Calu3 (cell line): Measurements from ENCODE around the gene UBXN1. TPM values are rescaled to one million over a fixed set of nuclear protein-coding genes. Genes with fewer than 3 reads are reported as not detected.

ENCODE experiments used
- BruUV-seq: library from RNA; stranded (reverse); fragments of 400-500 nt; replicated peaks from 2 replicates; lab custom pipeline; 2021; lab: Mats Ljungman, UMichigan
- CTCF ChIA-PET: fragments of 300-600 bp; sonication (Branson Sonifier 250); formaldehyde crosslinking; loops from one replicate; lab custom pipeline; 2022; ENCODE audit warnings: antibody characterized with exemption; lab: Charles Lee
- DNase-seq: peaks from one replicate; pipeline ENCODE4 v3.0.0; 2022
- H3K27ac Mint-ChIP-seq: one replicate; pipeline ENCODE4 v1.8.0; 2022; ENCODE audit warnings: mixed read lengths; ENCODE audit not compliant: unreplicated experiment
- H3K27me3 Mint-ChIP-seq: one replicate; pipeline ENCODE4 v1.8.0; 2022; ENCODE audit warnings: mixed read lengths; ENCODE audit not compliant: unreplicated experiment
- H3K36me3 Mint-ChIP-seq: one replicate; pipeline ENCODE4 v1.8.0; 2022; ENCODE audit warnings: mild to moderate bottlenecking, moderate library complexity, mixed read lengths; ENCODE audit not compliant: insufficient read depth, unreplicated experiment
- H3K4me1 Mint-ChIP-seq: one replicate; pipeline ENCODE4 v1.8.0; 2022; ENCODE audit warnings: mild to moderate bottlenecking, low read depth, mixed read lengths; ENCODE audit not compliant: unreplicated experiment
- H3K4me3 Mint-ChIP-seq: one replicate; pipeline ENCODE4 v1.8.0; 2022; ENCODE audit warnings: mild to moderate bottlenecking, low read depth, moderate library complexity, mixed read lengths; ENCODE audit not compliant: unreplicated experiment
- H3K9me3 Mint-ChIP-seq: one replicate; pipeline ENCODE4 v1.8.0; 2022; ENCODE audit warnings: low read depth, mixed read lengths; ENCODE audit not compliant: unreplicated experiment
- intact Hi-C: fragments of 100-400 bp; cut with micrococcal nuclease; formaldehyde crosslinking; loops from one replicate; pipeline ENCODE4 v1.10.0; 2022; ENCODE audit not compliant: unreplicated experiment
- total RNA-seq: library from RNA; stranded (reverse); gene quantifications from 2 replicates; pipeline ENCODE4 v1.2.3, GENCODE V29; 2022
- TF ChIP-seq, protein P1 (sequence below): fragments of 200-600 bp; IDR thresholded peaks from one replicate; pipeline ENCODE4 v1.8.0; 2022; ENCODE audit warnings: antibody characterized with exemption; ENCODE audit not compliant: unreplicated experiment

The UBXN1 gene
- total RNA-seq, 1 experiment from 2014 or later = 91.9 TPM

DNA sequence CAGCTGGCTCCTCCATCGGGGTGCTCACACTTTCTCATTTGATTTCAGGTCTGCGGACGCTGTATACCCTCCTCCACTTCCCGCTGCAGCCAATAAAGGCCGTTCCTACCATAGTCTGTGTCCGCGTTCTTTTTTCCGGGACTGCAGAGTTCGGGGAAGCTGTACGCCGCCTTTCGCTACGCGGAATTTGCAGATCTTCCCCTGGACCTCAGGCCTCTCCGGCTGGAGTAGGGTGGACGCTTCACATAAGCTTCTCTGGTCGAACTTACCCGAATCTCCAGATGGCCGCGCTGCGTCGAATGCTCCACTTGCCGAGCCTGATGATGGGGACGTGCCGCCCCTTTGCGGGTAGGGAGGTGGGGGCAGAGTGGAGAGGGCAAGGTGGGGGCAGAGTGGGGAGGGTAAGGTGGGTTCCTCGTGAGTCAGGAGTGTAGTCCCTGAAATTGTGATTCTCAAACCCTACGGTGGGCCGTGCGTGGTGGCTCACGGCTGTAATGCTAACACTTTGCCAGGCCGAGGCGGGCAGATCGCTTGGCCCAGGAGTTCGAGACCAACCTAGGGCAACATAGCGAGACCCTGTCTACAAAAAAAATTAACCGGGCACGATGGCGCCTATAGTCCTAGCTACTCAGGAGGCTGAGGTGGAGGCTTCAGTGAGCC, 13.1 kb downstream of the UBXN1 start:
- H3K9me3 Mint-ChIP-seq = no peaks in the 10 kb centered on the region
- H3K4me3 Mint-ChIP-seq = peak overlapping the region; percentile 91
- DNase-seq = peak; percentile 30
- peaks cover 73% of the 10 kb centered on the region for H3K36me3 Mint-ChIP-seq
- H3K27me3 Mint-ChIP-seq = no peaks in the 10 kb centered on the region
- TF ChIP-seq, protein P1, sequence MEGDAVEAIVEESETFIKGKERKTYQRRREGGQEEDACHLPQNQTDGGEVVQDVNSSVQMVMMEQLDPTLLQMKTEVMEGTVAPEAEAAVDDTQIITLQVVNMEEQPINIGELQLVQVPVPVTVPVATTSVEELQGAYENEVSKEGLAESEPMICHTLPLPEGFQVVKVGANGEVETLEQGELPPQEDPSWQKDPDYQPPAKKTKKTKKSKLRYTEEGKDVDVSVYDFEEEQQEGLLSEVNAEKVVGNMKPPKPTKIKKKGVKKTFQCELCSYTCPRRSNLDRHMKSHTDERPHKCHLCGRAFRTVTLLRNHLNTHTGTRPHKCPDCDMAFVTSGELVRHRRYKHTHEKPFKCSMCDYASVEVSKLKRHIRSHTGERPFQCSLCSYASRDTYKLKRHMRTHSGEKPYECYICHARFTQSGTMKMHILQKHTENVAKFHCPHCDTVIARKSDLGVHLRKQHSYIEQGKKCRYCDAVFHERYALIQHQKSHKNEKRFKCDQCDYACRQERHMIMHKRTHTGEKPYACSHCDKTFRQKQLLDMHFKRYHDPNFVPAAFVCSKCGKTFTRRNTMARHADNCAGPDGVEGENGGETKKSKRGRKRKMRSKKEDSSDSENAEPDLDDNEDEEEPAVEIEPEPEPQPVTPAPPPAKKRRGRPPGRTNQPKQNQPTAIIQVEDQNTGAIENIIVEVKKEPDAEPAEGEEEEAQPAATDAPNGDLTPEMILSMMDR = no peak
- intact Hi-C loops = no loop called here
- peaks cover 9% of the 10 kb centered on the region for H3K4me1 Mint-ChIP-seq
- CTCF ChIA-PET = interaction anchor here (0.6 to 2.0 kb wide), 8 partner anchors 9 to 554 kb away, joined by 3 to 6 read pairs (median 3); partner anchors contain the start of genes EEF1G, INTS5, MTA2 and TUT1
- BruUV-seq = no TSS peak
- H3K27ac Mint-ChIP-seq = peak overlapping the region; percentile 99

DNA sequence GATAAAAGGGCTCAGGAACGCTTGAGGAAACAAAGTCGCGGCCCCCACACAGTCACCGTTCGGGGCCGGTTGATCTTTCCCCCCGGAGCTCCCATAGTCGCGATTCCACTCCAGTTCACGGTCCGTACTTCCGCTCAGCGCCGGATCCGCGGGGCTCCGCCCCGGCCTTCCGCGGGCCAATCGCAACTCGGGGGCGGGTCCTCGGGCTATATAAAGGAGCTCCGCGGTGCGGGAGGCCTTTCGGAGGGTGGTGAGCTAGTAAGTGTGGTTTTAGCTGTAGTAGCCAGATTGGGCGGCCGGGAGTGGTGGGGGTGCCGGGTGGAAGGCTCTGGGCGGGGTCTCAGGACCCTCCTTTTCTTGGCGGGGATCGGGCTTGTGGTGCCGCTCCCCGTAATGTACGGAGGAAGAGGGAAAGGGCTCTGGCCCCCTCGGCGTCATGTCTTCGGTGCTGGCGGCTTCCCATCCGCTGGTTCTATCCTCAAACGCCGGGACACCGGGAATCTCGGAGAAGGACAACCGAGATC, 13.7 kb downstream of the UBXN1 start, which contains the start of the genes C11orf98 and CSKMT:
Gene C11orf98 (minus strand): TSS at position 136 of the 524 bp plus-strand sequence. CDS start 41 bp downstream, at position 95.
Gene CSKMT (plus strand): TSS at position 238 of the 524 bp plus-strand sequence. CDS start 568 bp downstream, outside the sequence.
- H3K36me3 Mint-ChIP-seq = peaks cover 67% of the 10 kb centered on the region
- intact Hi-C loops = no loop called here
- TSS peak; percentile 92 for BruUV-seq

DNA sequence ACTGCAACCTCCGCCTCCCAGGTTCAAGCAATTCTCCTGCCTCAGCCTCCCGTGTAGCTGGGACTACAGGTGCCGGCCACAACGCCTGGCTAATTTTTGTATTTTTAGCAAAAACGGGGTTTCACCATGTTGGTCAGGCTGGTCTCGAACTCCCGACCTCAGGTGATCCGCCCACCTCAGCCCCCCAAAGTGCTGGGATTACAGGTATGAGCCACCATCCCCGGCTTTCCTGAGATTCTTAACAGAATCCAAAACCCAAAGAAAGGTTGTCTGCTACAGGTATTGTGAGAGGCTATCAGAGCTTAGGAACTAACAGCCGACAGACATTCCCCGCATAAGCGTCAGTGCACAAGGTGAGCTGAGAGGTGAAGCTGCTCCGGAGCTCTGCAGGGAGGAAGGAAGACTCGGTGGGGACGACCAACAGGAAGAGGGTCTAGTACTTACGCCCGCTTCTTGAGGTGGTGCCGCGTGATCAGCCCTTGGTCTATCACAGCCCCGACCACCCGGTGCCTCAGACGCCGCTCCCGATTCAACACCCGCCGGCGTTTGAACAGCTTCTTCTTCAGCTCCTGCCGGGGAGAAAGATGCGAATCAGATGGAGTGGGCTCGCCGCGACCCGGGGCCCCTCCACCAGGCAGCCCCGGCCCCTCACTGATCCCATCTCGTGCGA, 14.3 kb downstream of the UBXN1 start:
- peaks cover 9% of the 10 kb centered on the region for H3K4me1 Mint-ChIP-seq
- H3K27ac Mint-ChIP-seq = peak overlapping the region; percentile 99
- no peaks in the 10 kb centered on the region for H3K27me3 Mint-ChIP-seq
- CTCF ChIA-PET = interaction anchor here (0.8 to 2.0 kb wide), 4 partner anchors 12 to 91 kb away, joined by 3 to 6 read pairs (median 4); partner anchors contain the start of genes EEF1G, INTS5, MTA2 and TUT1
- peak overlapping the region; percentile 91 for H3K4me3 Mint-ChIP-seq
- TF ChIP-seq, protein P1 = no peak
- H3K36me3 Mint-ChIP-seq = peaks cover 62% of the 10 kb centered on the region
- BruUV-seq = TSS peak; percentile 39
- H3K9me3 Mint-ChIP-seq = no peaks in the 10 kb centered on the region
- DNase-seq = peak; percentile 51
- intact Hi-C loops = no loop called here

More for the DNA sequence above, 13.7 kb downstream of the UBXN1 start, which contains the start of the genes C11orf98 and CSKMT:
- peak; percentile 96 for DNase-seq
- H3K9me3 Mint-ChIP-seq = no peaks in the 10 kb centered on the region
- H3K4me3 Mint-ChIP-seq = peak within 1 kb of the TSS; percentile 91
- H3K27ac Mint-ChIP-seq = peak within 1 kb of the TSS; percentile 99
- no peaks in the 10 kb centered on the region for H3K27me3 Mint-ChIP-seq
- TF ChIP-seq, protein P1 = no peak
- CTCF ChIA-PET = interaction anchor here (0.6 to 2.0 kb wide), 8 partner anchors 10 to 555 kb away, joined by 3 to 6 read pairs (median 3); partner anchors contain the start of genes EEF1G, INTS5, MTA2 and TUT1
- peaks cover 9% of the 10 kb centered on the region for H3K4me1 Mint-ChIP-seq

DNA sequence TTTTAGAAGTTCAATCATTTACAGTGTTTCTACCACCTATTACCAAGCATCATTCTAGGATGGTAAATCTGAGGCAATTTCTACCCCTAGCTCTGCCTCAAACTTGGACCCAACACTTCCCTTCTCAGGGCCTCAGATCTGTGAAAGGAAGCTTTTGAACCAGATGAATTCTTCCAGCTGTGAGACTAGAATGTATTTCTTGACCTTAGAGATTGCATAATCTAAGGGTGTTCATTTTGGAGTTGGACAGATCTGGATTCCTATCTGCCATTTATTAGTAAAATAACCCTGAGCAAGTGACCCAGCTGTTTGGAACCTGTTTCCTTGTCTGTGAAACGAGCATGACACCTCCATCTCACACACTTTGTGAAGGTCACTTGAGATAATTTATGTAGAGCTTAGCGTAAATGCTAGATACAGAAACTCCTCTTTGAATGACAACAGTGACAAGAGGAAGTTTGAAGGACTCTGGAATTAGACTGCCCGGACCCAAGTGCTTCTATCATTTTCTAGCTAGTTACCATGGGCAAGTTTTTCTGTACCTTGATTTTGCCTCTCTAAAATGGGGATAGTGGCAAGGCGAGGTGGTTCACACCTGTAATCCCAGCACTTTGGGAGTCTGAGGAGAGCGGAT, 22.0 kb downstream of the UBXN1 start:
- Mint-ChIP-seq H3K36me3 (peaks cover 13% of the 10 kb centered on the region), H3K4me3 (no peak overlapping the region), H3K27ac (no peak overlapping the region), H3K4me1 (peaks cover 16% of the 10 kb centered on the region), H3K9me3 (no peaks in the 10 kb centered on the region), H3K27me3 (no peaks in the 10 kb centered on the region)
- TF ChIP-seq, protein P1 = no peak
- intact Hi-C loops = no loop called here
- CTCF ChIA-PET = interaction anchor here (0.6 to 0.7 kb wide), 3 partner anchors 11 to 1320 kb away, joined by 3 to 7 read pairs (median 3); partner anchors contain the start of gene TTC9C
- BruUV-seq = no TSS peak
- no peak for DNase-seq
